ENCODE data around the gene PIGU. TPM values are rescaled to one million over a fixed set of nuclear protein-coding genes. Genes with fewer than 3 reads are reported as not detected.

The PIGU gene
- total and polyA plus RNA-seq, 12 donors, result 11.0 to 23.8 (median 14.6) TPM

- ATAC-seq, result peak in 7 of 8 donors; percentile 34 to 67 (median 57)
- intact Hi-C loops (cut with DNase I), result no loop called here
- no peak for TF ChIP-seq CTCF (IDR thresholded peaks at IDR 0.05)
- Histone ChIP-seq H3K27me3 (no peaks in the 10 kb centered on the region), H3K36me3 (no peaks in the 10 kb centered on the region), H3K9me3 (no peaks in the 10 kb centered on the region), H3K4me3 (no peak overlapping the region), H3K4me1 (peaks cover 0 to 24% (median 16%) of the 10 kb centered on the region in 9 donors), H3K27ac (peak overlapping the region in 5 of 10 donors; percentile 9 to 53 (median 16))
- peak in 1 of 2 donors; percentile 33 for DNase-seq
- 34 to 35% methylated on average over 4 of the region's 4 CpGs for WGBS, 2 donors
Measured at GRCh38 chr20:34553366-34553867, 123.5 kb downstream of the PIGU start.

- 95% methylated on average over 6 of the region's 6 CpGs for WGBS, 2 donors
- no peak for DNase-seq
- no peak overlapping the region for H3K27ac ChIP-seq
Measured at GRCh38 chr20:34552569-34552968, 124.3 kb downstream of the PIGU start.

DNA sequence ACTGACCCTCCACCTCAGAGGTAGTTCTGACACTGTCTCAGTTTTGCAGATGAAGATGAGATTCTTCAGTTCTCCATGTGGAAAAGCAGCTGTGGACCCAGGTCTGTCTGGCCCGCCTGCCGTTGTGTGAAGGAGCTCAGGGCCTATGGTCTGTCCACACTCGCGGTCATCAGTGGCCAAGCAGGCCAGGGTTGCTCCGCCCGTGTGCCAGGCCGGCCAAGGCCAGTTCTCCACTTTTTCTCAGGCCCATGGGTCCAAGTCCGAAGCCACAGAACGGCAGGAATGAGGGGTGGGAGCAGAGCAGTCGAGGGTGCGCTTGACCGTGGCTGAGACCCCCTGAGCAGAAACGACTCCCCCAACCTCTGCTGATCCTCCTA lies 127.0 kb downstream of the PIGU start:
- WGBS, 2 donors, result 91 to 94% methylated on average over 13 of the region's 13 CpGs
- H3K4me1 ChIP-seq, result peaks cover 0 to 12% (median 9%) of the 10 kb centered on the region in 9 donors
- no peak for ATAC-seq
- H3K27me3 ChIP-seq, result no peaks in the 10 kb centered on the region
- no peak for DNase-seq
- no peak for TF ChIP-seq CTCF (IDR thresholded peaks at IDR 0.05)
- no peaks in the 10 kb centered on the region for H3K36me3 ChIP-seq
- no peak overlapping the region for H3K27ac ChIP-seq
- H3K4me3 ChIP-seq, result no peak overlapping the region
- H3K9me3 ChIP-seq, result no peaks in the 10 kb centered on the region
- intact Hi-C loops (cut with DNase I), result no loop called here

More at GRCh38 chr20:34552569-34552968, 124.3 kb downstream of the PIGU start:
- peaks cover 0 to 17% (median 11%) of the 10 kb centered on the region in 9 donors for H3K4me1 ChIP-seq
- H3K9me3 ChIP-seq, result no peaks in the 10 kb centered on the region
- no peak overlapping the region for H3K4me3 ChIP-seq
- H3K36me3 ChIP-seq, result no peaks in the 10 kb centered on the region
- intact Hi-C loops (cut with DNase I), result no loop called here
- peak in 2 of 8 donors; percentile 5 to 30 for ATAC-seq
- TF ChIP-seq CTCF (IDR thresholded peaks at IDR 0.05), result no peak
- no peaks in the 10 kb centered on the region for H3K27me3 ChIP-seq

DNA sequence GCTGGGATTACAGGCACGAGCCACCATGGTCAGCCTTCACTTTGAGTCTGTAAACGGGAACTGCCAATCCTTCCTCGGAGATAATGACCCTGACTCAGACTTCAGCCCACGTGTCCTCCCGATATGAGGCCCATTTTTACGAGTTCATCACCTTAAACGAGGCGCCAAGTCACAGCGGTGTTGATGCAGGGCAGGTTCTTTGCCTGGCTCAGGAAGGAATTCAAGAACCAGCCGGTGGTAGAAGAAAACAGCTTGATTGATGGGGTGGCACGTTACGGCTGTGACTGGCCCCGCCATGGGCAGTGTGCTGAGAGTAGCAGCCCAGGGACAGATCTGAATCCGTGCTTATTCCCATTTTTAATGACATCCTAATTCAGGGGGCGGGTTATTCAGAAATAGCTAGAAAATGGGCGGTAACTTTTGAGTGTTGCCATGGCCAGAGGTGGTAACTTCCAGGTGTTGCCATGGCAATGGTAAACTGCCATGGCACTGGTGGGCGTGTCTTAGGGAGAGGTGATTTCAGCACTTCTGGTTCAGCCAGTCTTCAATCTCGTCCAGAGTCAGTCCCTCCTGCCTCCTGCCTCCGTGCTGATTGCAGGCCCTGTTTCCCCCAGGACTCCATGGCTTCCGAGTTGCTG lies 127.5 kb downstream of the PIGU start:
- 71 to 74% methylated on average over 20 of the region's 20 CpGs for WGBS, 2 donors
- intact Hi-C loops (cut with DNase I), result no loop called here
- Histone ChIP-seq H3K4me3 (no peak overlapping the region), H3K27ac (no peak overlapping the region), H3K36me3 (no peaks in the 10 kb centered on the region), H3K27me3 (no peaks in the 10 kb centered on the region), H3K9me3 (no peaks in the 10 kb centered on the region), H3K4me1 (peaks cover 0 to 17% (median 10%) of the 10 kb centered on the region in 9 donors)
- no peak for ATAC-seq
- no peak for DNase-seq
- TF ChIP-seq CTCF (IDR thresholded peaks at IDR 0.05), result no peak

Data from heart right ventricle (tissue), 16 donors.